Endodermal cell (in vitro differentiated cells): Measurements from ENCODE around the gene SEMA3B. TPM values are rescaled to one million over a fixed set of nuclear protein-coding genes. Genes with fewer than 3 reads are reported as not detected.

Experiments
- DNase-seq: peaks from one replicate; pipeline ENCODE4 v3.0.0-alpha.2; 2017
- H3K27ac ChIP-seq: 2 replicates; pipeline ENCODE4 v1.5.1; 2013; ENCODE audit warnings: mild to moderate bottlenecking, low read depth, low read length, moderate library complexity
- H3K27me3 ChIP-seq: 2 replicates; pipeline ENCODE4 v1.6.1; 2013; ENCODE audit warnings: mild to moderate bottlenecking, low read length, moderate library complexity; ENCODE audit not compliant: insufficient read depth, control insufficient read depth, poor library complexity, severe bottlenecking
- H3K36me3 ChIP-seq: 2 replicates; pipeline ENCODE4 v1.7.0; 2013; ENCODE audit warnings: mild to moderate bottlenecking, low read length, moderate library complexity; ENCODE audit not compliant: control insufficient read depth, insufficient read depth
- H3K4me1 ChIP-seq: one replicate; pipeline ENCODE4 v1.7.0; 2013; ENCODE audit warnings: low read length; ENCODE audit not compliant: control insufficient read depth, insufficient read depth
- H3K4me3 ChIP-seq: 2 replicates; pipeline ENCODE4 v1.5.1; 2013; ENCODE audit warnings: mild to moderate bottlenecking, low read length, moderate library complexity
- H3K9ac ChIP-seq: 2 replicates; pipeline ENCODE4 v1.6.1; 2013; ENCODE audit warnings: mild to moderate bottlenecking, low read length, moderate library complexity; ENCODE audit not compliant: poor library complexity, severe bottlenecking; ENCODE audit errors: extremely low read depth
- H3K9me3 ChIP-seq: 2 replicates; pipeline ENCODE4 v1.6.1; 2013; ENCODE audit warnings: mild to moderate bottlenecking, low read length, moderate library complexity; ENCODE audit not compliant: control insufficient read depth
- H3K27ac Mint-ChIP-seq: 2 replicates; pipeline ENCODE4 v1.8.0; 2020; ENCODE audit warnings: mixed read lengths
- H3K27me3 Mint-ChIP-seq: 2 replicates; pipeline ENCODE4 v1.8.0; 2021; ENCODE audit warnings: mild to moderate bottlenecking, mixed read lengths; ENCODE audit not compliant: insufficient read depth
- H3K36me3 Mint-ChIP-seq: 2 replicates; pipeline ENCODE4 v1.8.0; 2020; ENCODE audit warnings: low read depth, mixed read lengths
- H3K4me1 Mint-ChIP-seq: 2 replicates; pipeline ENCODE4 v1.8.0; 2020; ENCODE audit warnings: mixed read lengths
- H3K4me3 Mint-ChIP-seq: 2 replicates; pipeline ENCODE4 v1.8.0; 2020; ENCODE audit warnings: mild to moderate bottlenecking, moderate library complexity, mixed read lengths
- H3K9me3 Mint-ChIP-seq: 2 replicates; pipeline ENCODE4 v1.8.0; 2020; ENCODE audit warnings: mild to moderate bottlenecking, mixed read lengths
- CTCF ChIP-seq: fragments of 200-600 bp; sonication (generic); conservative IDR thresholded peaks from 2 replicates; pipeline ENCODE4 v1.5.0; 2021; ENCODE audit warnings: antibody characterized with exemption, mild to moderate bottlenecking
- WGBS, 2 experiments: methylation state at CpG; one replicate each; pipeline versions ENCODE4 v1.1.5 to v1.1.7; 2013; ENCODE audit warnings: missing lambda C conversion rate in 2 of 2, mixed read lengths in 1 of 2; ENCODE audit not compliant: insufficient coverage in 1 of 2, insufficient read length in 1 of 2; 5-methylcytosine and 5-hydroxymethylcytosine counted together
- total RNA-seq, 2 donors: library from RNA; stranded (reverse); fragmentation: NEBNext Ultra II Directional in 1 of 2; extraction: Animal tissue kit (Norgen Biotek cat#: 25700) in 1 of 2; gene quantifications; 2 replicates in 1 of 2; 3 replicates in 1 of 2; pipeline ENCODE4 v1.2.1, GENCODE V29; 2021

The SEMA3B gene
- total RNA-seq, 2 donors from 2014 or later, result 6.5 to 10.3 TPM

DNA sequence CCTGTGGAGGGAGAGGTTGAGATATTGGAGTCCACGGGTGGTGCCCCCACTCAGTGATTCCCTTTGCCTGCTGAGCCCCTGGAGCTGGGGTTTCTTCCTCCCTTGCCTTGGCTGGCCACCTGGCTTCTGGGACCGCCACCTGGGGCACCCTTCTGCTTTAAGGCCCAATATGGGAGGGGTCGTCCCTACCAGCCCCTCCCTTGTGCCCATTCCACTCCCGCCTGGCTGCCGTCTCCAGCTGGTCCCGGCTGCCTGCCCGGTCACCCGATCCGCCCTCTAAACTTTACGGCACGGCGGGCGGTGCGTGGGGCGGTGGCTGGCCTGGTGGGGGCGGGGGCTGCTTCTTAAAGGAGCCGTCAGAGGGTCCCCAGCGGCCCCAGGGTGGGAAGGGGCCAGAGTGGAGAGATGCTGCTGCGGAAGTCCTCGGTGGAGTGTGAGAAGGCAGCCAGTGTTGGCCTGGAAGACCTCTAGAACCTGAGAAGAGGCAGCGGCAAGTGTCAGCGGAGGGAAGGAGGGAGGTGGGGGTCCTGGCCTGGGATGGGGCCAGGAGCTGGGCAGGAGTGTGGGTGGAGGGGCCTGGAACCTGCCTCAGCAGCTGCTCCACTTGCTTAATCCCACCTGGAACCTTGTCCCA, 1.6 kb upstream of the SEMA3B start:
- Histone ChIP-seq H3K27ac (no peak overlapping the region), H3K27me3 (no peaks in the 10 kb centered on the region), H3K9ac (no peak overlapping the region), H3K9me3 (no peaks in the 10 kb centered on the region), H3K4me3 (no peak overlapping the region), H3K36me3 (no peaks in the 10 kb centered on the region), H3K4me1 (peaks cover 9% of the 10 kb centered on the region)
- Mint-ChIP-seq H3K36me3 (no peaks in the 10 kb centered on the region), H3K9me3 (no peaks in the 10 kb centered on the region), H3K27me3 (peaks cover 8% of the 10 kb centered on the region), H3K4me3 (peak overlapping the region; percentile 19), H3K4me1 (peaks cover 22% of the 10 kb centered on the region), H3K27ac (no peak overlapping the region)
- DNase-seq, result peak; percentile 79
- TF ChIP-seq CTCF, result no peak
- 41 to 47% methylated on average over 4 to 22 of the region's 22 CpGs for WGBS, 2 experiments

GRCh38 chr3:50268276-50268675, 671 bp upstream of the SEMA3B start:
- Mint-ChIP-seq H3K4me3 (no peak overlapping the region), H3K4me1 (peaks cover 26% of the 10 kb centered on the region), H3K27ac (no peak overlapping the region), H3K36me3 (no peaks in the 10 kb centered on the region), H3K9me3 (no peaks in the 10 kb centered on the region), H3K27me3 (peaks cover 14% of the 10 kb centered on the region)
- Histone ChIP-seq H3K4me1 (peaks cover 9% of the 10 kb centered on the region), H3K27me3 (peaks cover 4% of the 10 kb centered on the region), H3K27ac (no peak overlapping the region), H3K9me3 (no peaks in the 10 kb centered on the region), H3K9ac (no peak overlapping the region), H3K4me3 (no peak overlapping the region), H3K36me3 (no peaks in the 10 kb centered on the region)
- WGBS, 2 experiments, result 85 to 94% methylated on average over 3 of the region's 3 CpGs
- TF ChIP-seq CTCF, result no peak
- DNase-seq, result no peak

DNA sequence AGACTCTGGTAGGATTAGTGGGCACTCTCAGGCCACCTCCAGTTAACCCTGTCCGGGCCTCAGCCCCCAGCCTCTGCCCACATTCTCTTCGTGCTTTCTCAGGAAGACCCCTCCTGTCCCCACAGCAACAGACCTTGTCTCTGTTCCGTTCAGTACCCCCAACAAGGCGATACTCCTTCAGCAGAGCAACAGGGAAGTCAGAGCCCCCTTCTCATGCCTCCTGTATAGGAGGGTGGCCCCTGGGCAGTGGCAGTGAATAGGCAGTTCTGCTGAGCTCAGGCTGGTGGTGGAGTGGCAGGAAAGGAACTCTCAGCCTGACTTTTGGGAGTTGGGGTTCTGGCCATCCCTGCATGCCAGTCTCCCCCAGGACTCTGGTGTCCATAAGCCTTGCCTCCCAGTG, 513 bp downstream of the SEMA3B start:
- peaks cover 9% of the 10 kb centered on the region for H3K4me1 ChIP-seq
- H3K4me3 Mint-ChIP-seq, result no peak overlapping the region
- H3K9me3 ChIP-seq, result no peaks in the 10 kb centered on the region
- no peak overlapping the region for H3K4me3 ChIP-seq
- no peaks in the 10 kb centered on the region for H3K36me3 ChIP-seq
- no peak for DNase-seq
- H3K9me3 Mint-ChIP-seq, result no peaks in the 10 kb centered on the region
- H3K27ac Mint-ChIP-seq, result peak overlapping the region; percentile 26
- WGBS, 2 experiments, result 80 to 82% methylated on average over 4 of the region's 4 CpGs
- H3K27ac ChIP-seq, result peak overlapping the region; percentile 16
- no peak for TF ChIP-seq CTCF
- peaks cover 16% of the 10 kb centered on the region for H3K27me3 ChIP-seq
- peaks cover 22% of the 10 kb centered on the region for H3K4me1 Mint-ChIP-seq
- no peaks in the 10 kb centered on the region for H3K36me3 Mint-ChIP-seq
- H3K27me3 Mint-ChIP-seq, result peaks cover 25% of the 10 kb centered on the region
- H3K9ac ChIP-seq, result no peak overlapping the region
